Measurements from ENCODE around the gene DPY19L1. TPM values are rescaled to one million over a fixed set of nuclear protein-coding genes. Genes with fewer than 3 reads are reported as not detected.
A peak's percentile ranks its signal among the peaks of the same experiment; 100 is the strongest.
"Not testable (repeated sequence)": the region's sequence is repeated elsewhere in the genome, so short reads cannot be mapped to it uniquely, and the experiment has no call there.

Gene DPY19L1
- 10.4 TPM for total RNA-seq

- no peak for ATAC-seq
These were observed at the start of gene DPY19L1 for GRCh38 chr7:35037211-35037525. Gene DPY19L1, minus strand, starts transcription at chr7:35037485. Its CDS starts 91 bp downstream, at chr7:35037394.

GRCh38 chr7:35079517-35079916 lies 42.2 kb upstream of the DPY19L1 start:
- not testable (repeated sequence) for ATAC-seq

GRCh38 chr7:35074008-35074407 lies 36.7 kb upstream of the DPY19L1 start:
- ATAC-seq: not testable (repeated sequence)

GRCh38 chr7:35072950-35073827 lies 35.9 kb upstream of the DPY19L1 start:
- ATAC-seq: peak; percentile 46

- ATAC-seq: not testable (repeated sequence)
These were observed 31.8 kb upstream of the DPY19L1 start for GRCh38 chr7:35069084-35069483.

GRCh38 chr7:35065382-35065781 lies 28.1 kb upstream of the DPY19L1 start:
- ATAC-seq: not testable (repeated sequence)

- not testable (repeated sequence) for ATAC-seq
These were observed 21.3 kb upstream of the DPY19L1 start for GRCh38 chr7:35058571-35058970.

GRCh38 chr7:35057505-35058451 lies 20.5 kb upstream of the DPY19L1 start:
- ATAC-seq: peak; percentile 20

GRCh38 chr7:35055733-35056132 lies 18.4 kb upstream of the DPY19L1 start:
- ATAC-seq: not testable (repeated sequence)

GRCh38 chr7:35053488-35054175 lies 16.3 kb upstream of the DPY19L1 start:
- ATAC-seq: not testable (repeated sequence)

- ATAC-seq: not testable (repeated sequence)
These were observed 11.1 kb upstream of the DPY19L1 start for GRCh38 chr7:35048390-35048789.

GRCh38 chr7:35047912-35048305 lies 10.6 kb upstream of the DPY19L1 start:
- ATAC-seq: peak; percentile 55

- not testable (repeated sequence) for ATAC-seq
These were observed 10.1 kb upstream of the DPY19L1 start for GRCh38 chr7:35047263-35047911.

GRCh38 chr7:35043301-35043700 lies 6.0 kb upstream of the DPY19L1 start:
- ATAC-seq: not testable (repeated sequence)

GRCh38 chr7:35040906-35041305 lies 3.6 kb upstream of the DPY19L1 start:
- ATAC-seq: no peak

- no peak for ATAC-seq
These were observed 2.1 kb upstream of the DPY19L1 start for GRCh38 chr7:35039343-35039742.

- no peak for ATAC-seq
These were observed 1.1 kb upstream of the DPY19L1 start for GRCh38 chr7:35038354-35038753.

GRCh38 chr7:35037526-35038341 lies 449 bp upstream of the DPY19L1 start:
- ATAC-seq: peak; percentile 94

GRCh38 chr7:35036361-35037171 lies 719 bp downstream of the DPY19L1 start:
- ATAC-seq: no peak

GRCh38 chr7:35035511-35035961 lies 1.7 kb downstream of the DPY19L1 start:
- ATAC-seq: no peak

Data from esophagus mucosa (tissue), 1 donor.